H1 (cell line): ENCODE data around the gene PNLIPRP1. TPM values are rescaled to one million over a fixed set of nuclear protein-coding genes. Genes with fewer than 3 reads are reported as not detected.

Experiments used
- ATF3 ChIP-seq: IDR thresholded peaks from 2 replicates; pipeline ENCODE4 v1.6.1; 2011; ENCODE audit warnings: low read depth, mild to moderate bottlenecking, low read length; ENCODE audit not compliant: insufficient read depth
- BACH1 ChIP-seq: IDR thresholded peaks from 2 replicates; pipeline ENCODE4 v1.6.1; 2012; ENCODE audit warnings: low read length, improper control_type of control experiment
- CTBP2 ChIP-seq: IDR thresholded peaks from 2 replicates; pipeline ENCODE4 v1.7.0; 2011; ENCODE audit warnings: borderline replicate concordance, mild to moderate bottlenecking, moderate library complexity, mixed read lengths, low read length; ENCODE audit not compliant: insufficient read depth, insufficient read length
- HDAC6 ChIP-seq: IDR thresholded peaks from one replicate; pipeline ENCODE4 v1.7.1; 2012; ENCODE audit warnings: low read depth, mild to moderate bottlenecking, inconsistent platforms, low read length, moderate library complexity
- NANOG ChIP-seq: IDR thresholded peaks from 2 replicates; pipeline ENCODE4 v1.6.1; 2011; ENCODE audit warnings: low read length, low read depth, mild to moderate bottlenecking, inconsistent platforms; ENCODE audit not compliant: insufficient read depth, poor library complexity, severe bottlenecking
- RAD21 ChIP-seq, 2 experiments: IDR thresholded peaks in 1 of 2; conservative IDR thresholded peaks in 1 of 2; 2 replicates each; pipeline ENCODE4 v1.6.1; 2011; ENCODE audit warnings: low read depth in 2 of 2, low read length in 2 of 2, improper control_type of control experiment in 1 of 2, inconsistent platforms in 1 of 2, mild to moderate bottlenecking in 1 of 2, moderate library complexity in 1 of 2
- TBP ChIP-seq: IDR thresholded peaks from 2 replicates; pipeline ENCODE4 v1.6.1; 2011; ENCODE audit warnings: low read depth, low read length, improper control_type of control experiment
- polyA plus RNA-seq, 7 experiments: library from polyadenylated mRNA; depleted of rRNA in 3 of 7; stranded (reverse) in 5 of 7; unstranded in 2 of 7; fragments of >200 nt in 5 of 7; fragments of 200-250 nt in 2 of 7; gene quantifications; 1 replicate in 5 of 7; 2 replicates in 1 of 7; 4 replicates in 1 of 7; pipeline versions ENCODE4 v1.2.1 to v1.2.3, GENCODE V29; 2011 to 2013; ENCODE audit warnings: missing spikeins in 2 of 7, mixed read lengths in 2 of 7
- total RNA-seq: library from RNA; stranded (reverse); fragmentation: NEBNext Ultra II Directional; extraction: Animal tissue kit (Norgen Biotek cat#: 25700); gene quantifications from 2 replicates; pipeline ENCODE4 v1.2.1, GENCODE V29; 2021

PNLIPRP1 gene
- total and polyA plus RNA-seq, 2 of the 8 experiments (the other 6 are each of a cell fraction or from before 2014, with no cell fraction given), result not detected

GRCh38 chr10:116631871-116632295 is 41.1 kb downstream of the PNLIPRP1 start (continued):
- TF ChIP-seq RAD21 (IDR thresholded peaks at IDR 0.05 in 1 of 2, conservative IDR thresholded peaks at IDR 0.05 in 1 of 2; ENCODE audit: low read depth in 2 of 2, low read length in 2 of 2) (no peak), NANOG (no peak), CTBP2 (no peak), BACH1 (no peak), TBP (no peak), ATF3 (no peak), HDAC6 (no peak)
